NT2/D1 (cell line): ENCODE data around the gene BLACAT1.

Experiments used
- SUZ12 ChIP-seq: IDR thresholded peaks from 2 replicates; pipeline ENCODE4 v1.6.1; 2011; ENCODE audit not compliant: insufficient read length, insufficient read depth; ENCODE audit errors: extremely low read depth
- YY1 ChIP-seq: IDR thresholded peaks from 2 replicates; pipeline ENCODE4 v1.6.1; 2011; ENCODE audit not compliant: insufficient read length, insufficient read depth

GRCh38 chr1:205435578-205436573, 20.0 kb downstream of the BLACAT1 start:
- no peak for TF ChIP-seq YY1
- no peak for TF ChIP-seq SUZ12
